ENCODE measurements around the gene PSMD13.

The PSMD13 gene

DNA sequence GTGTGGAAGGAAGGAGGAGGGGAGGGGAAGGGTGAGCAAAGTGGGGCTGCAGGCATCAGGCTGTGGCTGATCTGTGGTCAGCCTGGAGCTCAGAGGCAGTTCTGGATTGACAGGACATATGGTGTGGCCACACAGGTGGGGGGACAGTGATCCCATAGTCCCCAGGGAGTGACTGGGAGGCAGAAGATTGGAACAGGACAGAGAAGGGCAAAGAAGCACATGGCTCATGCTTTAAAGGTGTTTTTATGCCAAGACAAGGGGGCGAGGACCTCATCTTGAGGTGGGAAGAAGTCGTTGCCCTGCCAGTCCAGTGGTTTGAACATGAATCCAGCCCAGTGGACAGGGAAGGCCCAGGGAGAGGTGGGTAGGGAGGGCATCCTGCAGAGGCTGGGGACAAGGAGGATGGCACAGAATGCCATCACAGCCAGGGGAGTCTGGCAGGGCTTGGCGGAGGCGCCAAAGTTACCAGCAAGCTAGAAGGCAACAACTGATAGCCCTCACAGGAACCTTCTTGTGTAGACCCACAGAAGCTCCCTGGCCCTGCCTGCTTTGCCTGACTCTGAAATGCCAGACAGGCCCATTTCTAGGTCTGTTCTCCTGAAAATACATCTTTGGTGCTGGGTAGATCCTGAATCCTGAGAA is 32.7 kb upstream of the PSMD13 start:
- in situ Hi-C loops (cut with MboI; ENCODE audit: low sequenced_read_pairs) = no loop called here

DNA sequence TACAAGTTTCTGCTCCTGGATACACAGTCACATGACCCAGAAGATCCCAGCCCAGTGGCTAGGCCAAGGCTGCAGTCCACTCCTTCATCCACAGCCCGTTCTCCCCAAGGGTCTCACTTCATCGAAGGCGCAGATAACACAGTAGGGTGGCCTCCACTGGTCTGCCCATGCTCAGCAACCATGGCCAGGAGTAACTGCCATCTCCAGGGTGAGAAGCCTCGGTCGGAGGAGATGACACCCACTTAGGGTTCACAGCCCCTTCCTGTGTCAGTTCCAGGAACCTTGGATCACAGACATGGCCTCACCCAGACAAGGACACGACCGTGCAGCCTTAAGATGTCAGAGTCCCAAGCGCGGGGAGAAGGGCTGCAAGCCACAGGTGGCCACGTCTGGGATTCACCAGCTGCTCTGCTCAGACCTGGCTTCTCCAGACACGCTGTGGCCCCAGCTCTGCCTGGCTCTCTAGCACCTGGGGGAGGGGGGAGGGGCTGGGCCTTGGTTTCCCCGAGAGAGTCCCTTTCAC is 32.1 kb upstream of the PSMD13 start:
- in situ Hi-C loops (cut with MboI; ENCODE audit: low sequenced_read_pairs) = no loop called here

GRCh38 chr11:205221-206001 is 31.4 kb upstream of the PSMD13 start:
- in situ Hi-C loops (cut with MboI; ENCODE audit: low sequenced_read_pairs) = no loop called here

GRCh38 chr11:206002-206384 is 30.8 kb upstream of the PSMD13 start:
- in situ Hi-C loops (cut with MboI; ENCODE audit: low sequenced_read_pairs) = no loop called here

DNA sequence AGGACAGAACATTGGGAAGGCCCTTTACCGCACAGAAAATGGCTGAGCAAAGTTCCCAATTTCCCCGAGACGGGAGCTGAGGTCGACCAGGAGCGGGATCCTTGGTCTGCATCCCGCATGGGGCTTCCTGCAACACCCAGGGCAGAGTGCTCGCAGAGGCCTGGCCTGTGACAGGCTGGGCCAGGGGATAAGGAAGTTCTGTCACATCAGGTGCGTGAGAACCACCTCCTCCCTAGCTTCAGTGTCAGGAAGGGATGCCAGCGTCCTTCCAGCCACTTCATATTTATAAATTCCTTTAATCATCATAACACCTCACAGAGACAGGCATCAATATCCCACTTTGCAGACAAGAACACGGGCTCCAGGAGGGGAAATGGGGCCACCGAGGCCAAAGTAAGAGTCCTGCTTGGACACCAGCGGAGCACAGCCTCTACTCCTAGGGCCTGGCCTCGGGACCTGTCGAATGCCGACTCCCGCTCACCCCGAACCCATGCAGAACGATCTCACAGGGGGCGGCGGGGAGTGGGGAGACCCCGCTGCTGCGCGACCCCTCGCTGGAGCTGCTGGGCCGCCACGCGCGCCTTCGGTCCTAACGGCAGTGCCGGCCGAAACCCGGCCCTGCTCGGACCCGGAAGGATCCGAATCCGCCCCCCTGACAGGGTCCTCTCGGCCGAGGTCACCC is 30.1 kb upstream of the PSMD13 start:
- in situ Hi-C loops (cut with MboI; ENCODE audit: low sequenced_read_pairs) = no loop called here

DNA sequence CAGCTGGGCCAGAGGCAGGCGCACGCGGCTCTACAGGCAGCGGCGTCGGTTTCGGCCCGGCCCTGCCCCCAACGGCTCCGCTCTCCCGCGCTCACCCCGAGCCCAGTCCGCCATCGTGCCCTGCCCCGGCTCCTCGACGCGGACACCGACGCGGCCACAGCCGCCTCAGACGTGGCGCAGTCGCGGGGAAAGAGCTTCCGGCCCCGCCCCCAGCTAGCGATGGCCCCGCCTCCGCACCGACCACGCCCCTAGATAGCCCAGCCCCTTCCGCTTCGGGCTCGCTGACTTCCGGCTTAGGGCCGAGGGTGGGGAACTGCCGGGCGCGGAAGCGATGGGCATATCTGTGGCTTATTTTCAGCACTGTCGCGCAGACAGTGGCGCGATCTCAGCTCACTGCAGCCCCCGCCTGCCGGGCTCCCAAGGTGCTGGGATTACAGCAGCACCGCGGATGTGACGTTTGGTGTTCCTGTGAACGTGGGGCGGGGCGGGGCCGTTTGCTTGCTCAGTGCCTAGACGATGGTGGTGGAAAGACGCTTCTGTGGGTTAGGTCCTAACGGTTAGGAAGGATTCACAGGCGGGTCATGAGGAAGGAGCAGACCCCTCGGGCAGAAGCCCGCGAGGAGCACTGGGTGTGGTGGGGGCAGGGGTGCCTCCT is 29.4 kb upstream of the PSMD13 start, which contains the start of the genes BET1L and RIC8A:
Gene BET1L, minus strand, starts transcription at position 192 of the 655 bp plus-strand sequence. Its CDS starts 78 bp downstream, at position 114.
Gene RIC8A, plus strand, starts transcription at position 501 of the 655 bp plus-strand sequence. CDS start 1,147 bp downstream, outside the sequence.
- in situ Hi-C loops (cut with MboI; ENCODE audit: low sequenced_read_pairs) = no loop called here

- in situ Hi-C loops (cut with MboI; ENCODE audit: low sequenced_read_pairs) = no loop called here
Measured at GRCh38 chr11:207863-208180, 29.0 kb upstream of the PSMD13 start.

GRCh38 chr11:208181-208916 is 28.4 kb upstream of the PSMD13 start:
- in situ Hi-C loops (cut with MboI; ENCODE audit: low sequenced_read_pairs) = no loop called here

GRCh38 chr11:208917-209260 is 27.9 kb upstream of the PSMD13 start:
- in situ Hi-C loops (cut with MboI; ENCODE audit: low sequenced_read_pairs) = no loop called here

DNA sequence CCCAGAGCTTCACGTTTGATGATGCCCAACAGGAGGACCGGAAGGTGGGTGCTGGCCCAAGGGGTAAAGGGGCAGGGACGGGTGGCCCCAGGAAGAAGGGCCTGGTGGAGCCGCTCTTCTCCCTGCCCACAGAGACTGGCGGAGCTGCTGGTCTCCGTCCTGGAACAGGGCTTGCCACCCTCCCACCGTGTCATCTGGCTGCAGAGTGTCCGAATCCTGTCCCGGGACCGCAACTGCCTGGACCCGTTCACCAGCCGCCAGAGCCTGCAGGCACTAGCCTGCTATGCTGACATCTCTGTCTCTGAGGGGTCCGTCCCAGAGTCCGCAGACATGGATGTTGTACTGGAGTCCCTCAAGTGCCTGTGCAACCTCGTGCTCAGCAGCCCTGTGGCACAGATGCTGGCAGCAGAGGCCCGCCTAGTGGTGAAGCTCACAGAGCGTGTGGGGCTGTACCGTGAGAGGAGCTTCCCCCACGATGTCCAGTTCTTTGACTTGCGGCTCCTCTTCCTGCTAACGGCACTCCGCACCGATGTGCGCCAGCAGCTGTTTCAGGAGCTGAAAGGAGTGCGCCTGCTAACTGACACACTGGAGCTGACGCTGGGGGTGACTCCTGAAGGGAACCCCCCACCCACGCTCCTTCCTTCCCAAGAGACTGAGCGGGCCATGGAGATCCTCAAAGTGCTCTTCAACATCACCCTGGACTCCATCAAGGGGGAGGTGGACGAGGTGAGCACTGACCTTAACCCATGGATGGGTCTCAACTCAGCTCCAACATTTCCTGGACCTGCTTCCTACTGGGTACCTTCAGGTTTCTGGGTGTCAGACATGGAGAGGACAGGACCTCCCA is 27.3 kb upstream of the PSMD13 start:
- in situ Hi-C loops (cut with MboI; ENCODE audit: low sequenced_read_pairs) = no loop called here

GRCh38 chr11:210122-210802 is 26.5 kb upstream of the PSMD13 start:
- in situ Hi-C loops (cut with MboI; ENCODE audit: low sequenced_read_pairs) = no loop called here

DNA sequence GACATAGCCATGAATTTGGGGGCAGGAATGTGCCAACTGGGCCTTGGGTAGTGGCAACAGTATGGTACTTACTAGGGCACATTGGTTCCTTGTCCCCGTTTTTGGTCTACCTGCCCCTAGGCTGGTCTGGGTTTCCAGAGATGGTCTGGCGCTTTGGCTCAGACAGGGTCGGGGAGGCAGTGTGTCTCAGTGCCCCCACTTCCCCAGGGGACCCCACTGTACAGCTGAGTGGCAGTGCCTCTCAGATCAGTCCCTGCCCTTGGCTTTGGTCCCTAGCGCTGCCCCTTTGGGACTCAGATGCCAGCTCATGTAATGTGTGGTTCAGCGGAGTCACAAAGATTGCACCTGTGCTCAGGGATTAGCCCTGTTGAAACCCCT is 26.0 kb upstream of the PSMD13 start:
- in situ Hi-C loops (cut with MboI; ENCODE audit: low sequenced_read_pairs) = no loop called here

GRCh38 chr11:211295-211694 is 25.5 kb upstream of the PSMD13 start:
- in situ Hi-C loops (cut with MboI; ENCODE audit: low sequenced_read_pairs) = no loop called here

DNA sequence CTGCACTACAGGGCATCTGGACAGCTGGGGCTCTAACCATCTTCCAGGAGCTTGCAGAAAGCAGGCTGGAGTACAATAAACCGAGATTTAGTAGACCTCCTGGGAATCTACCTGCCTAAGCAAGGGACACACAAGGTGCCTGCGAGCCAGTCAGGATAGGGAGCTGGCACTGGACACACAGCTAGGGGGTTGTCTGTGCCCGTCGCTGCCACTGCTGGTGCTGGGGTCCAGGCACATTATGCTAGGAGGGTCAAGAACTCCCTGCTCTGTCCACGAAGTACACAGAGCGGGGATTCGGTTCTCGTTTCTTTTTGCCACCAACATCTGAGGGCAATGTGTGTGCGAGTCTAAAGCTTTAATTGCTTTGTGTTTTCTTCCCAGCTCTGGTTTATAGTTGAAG is 25.0 kb upstream of the PSMD13 start:
- in situ Hi-C loops (cut with MboI; ENCODE audit: low sequenced_read_pairs) = no loop called here

DNA sequence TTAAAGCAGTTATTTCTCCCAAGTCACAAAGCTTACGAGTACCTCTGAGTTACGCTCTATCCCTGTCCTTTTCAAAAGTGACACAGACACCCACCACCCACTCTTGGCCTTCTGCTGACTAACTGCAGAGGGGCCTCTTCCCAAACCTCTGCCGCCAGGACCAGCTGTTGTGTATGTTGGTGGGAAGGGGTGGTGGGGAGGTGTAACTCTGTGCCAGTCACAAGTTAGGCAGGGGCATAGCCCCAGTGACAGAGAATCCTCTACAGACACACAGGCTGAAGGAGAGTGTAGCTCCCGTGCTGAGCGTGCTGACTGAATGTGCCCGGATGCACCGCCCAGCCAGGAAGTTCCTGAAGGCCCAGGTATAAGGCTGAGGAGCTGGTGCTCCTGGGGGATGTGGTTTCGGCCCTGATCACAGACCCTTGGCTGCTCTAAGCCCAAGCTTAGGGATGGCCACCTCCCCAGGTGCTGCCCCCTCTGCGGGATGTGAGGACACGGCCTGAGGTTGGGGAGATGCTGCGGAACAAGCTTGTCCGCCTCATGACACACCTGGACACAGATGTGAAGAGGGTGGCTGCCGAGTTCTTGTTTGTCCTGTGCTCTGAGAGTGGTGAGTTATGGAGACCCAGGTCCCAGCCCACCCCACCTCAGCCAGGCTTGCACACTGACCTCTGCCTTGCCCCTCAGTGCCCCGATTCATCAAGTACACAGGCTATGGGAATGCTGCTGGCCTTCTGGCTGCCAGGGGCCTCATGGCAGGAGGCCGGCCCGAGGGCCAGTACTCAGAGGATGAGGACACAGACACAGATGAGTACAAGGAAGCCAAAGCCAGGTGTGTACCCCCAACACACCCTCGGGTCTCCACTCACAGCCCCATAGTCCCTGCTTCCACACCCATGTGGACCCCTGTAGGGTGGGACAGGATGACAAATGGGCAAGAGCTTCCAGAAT is 24.4 kb upstream of the PSMD13 start:
- in situ Hi-C loops (cut with MboI; ENCODE audit: low sequenced_read_pairs) = no loop called here

DNA sequence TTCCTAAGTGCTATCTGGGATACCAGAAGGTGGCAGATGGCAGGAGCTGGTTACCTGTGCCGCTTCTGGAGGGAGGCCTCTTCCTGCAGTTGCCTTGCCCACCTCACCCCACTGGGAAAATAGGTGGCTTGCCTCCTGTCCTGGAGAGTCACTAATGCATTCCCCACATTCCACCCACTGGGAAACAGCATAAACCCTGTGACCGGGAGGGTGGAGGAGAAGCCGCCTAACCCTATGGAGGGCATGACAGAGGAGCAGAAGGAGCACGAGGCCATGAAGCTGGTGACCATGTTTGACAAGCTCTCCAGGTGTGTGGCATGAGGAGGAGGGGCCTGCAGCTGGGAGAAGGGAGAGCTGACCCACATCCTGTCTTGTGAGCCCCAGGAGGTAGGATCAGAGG is 23.7 kb upstream of the PSMD13 start:
- in situ Hi-C loops (cut with MboI; ENCODE audit: low sequenced_read_pairs) = no loop called here

- in situ Hi-C loops (cut with MboI; ENCODE audit: low sequenced_read_pairs) = no loop called here
Measured at GRCh38 chr11:214083-214482, 22.7 kb upstream of the PSMD13 start.

DNA sequence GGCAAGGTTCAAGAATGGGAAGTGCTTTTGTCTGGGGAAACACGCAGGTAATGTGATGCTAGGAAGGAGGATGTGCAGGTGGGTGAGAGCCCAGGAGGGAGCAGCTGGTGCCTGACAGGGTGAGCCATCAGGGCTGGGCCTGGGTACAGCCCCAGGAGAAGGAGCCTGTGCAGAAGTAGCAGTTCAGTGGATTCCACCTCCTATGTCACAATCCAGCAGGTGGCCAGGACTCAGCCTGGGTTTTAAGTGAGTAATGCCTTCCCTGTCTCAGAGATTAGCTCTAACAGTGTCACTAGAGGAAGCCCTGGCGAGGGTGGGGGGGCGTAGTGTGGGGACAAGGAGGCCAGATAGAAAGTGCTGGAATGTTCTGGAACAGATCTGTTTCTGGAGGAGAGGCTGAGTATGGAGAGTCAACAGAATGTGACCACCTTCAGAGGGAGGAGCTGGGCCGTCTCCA is 21.2 kb upstream of the PSMD13 start:
- in situ Hi-C loops (cut with MboI; ENCODE audit: low sequenced_read_pairs) = no loop called here

Measured in hTERT RPE-1 (cell line).